Femur (tissue), 1 donor: Measurements from ENCODE around the gene CASP7.
"Not testable (repeated sequence)": the region's sequence is repeated elsewhere in the genome, so short reads cannot be mapped to it uniquely, and the experiment has no call there.

Experiments used
- DNase-seq: peaks from one replicate; pipeline ENCODE4 v3.0.0-alpha.2; 2017

CASP7 gene

GRCh38 chr10:113679463-113680189 lies at the start of gene CASP7:
TSS of gene CASP7 (plus strand) at chr10:113679912. CDS start at chr10:113697494, 17,582 bp downstream.
- DNase-seq: peak; percentile 82

- DNase-seq: no peak
These were observed 48.7 kb upstream of the CASP7 start for GRCh38 chr10:113630929-113631533.

DNA sequence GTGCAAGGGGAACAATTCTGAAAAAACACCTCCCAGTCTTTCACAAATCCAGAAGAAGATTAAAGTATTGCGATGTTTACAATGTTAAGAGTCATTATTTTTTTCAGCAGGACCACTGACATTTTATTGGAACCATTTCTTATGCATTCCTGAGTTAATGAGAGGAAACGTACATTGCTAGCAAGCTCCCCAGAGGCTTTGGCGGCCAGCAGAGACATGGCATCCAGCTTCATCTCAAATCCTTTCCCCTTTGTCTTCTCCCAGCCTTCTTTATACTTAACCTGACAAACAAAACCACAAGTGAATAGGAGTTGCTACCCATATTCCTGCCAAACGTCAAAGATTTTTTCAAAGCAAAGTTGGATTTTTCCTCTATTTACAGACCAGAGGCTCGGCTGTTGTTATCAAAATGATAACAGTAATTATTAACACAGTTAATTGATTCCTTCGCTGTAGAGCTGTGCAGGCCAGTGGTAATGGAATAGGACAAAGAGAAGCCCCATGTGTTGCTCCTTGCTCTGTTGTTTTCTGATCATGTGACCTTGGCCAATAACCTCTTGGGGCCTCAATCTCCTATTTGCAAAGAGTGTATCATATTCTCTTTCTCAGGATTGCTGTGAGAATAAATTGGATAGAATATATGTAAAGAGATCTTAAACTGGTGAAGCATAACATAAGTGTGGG lies 47.9 kb upstream of the CASP7 start:
- DNase-seq: no peak

GRCh38 chr10:113639966-113640365 lies 39.7 kb upstream of the CASP7 start:
- DNase-seq: no peak

GRCh38 chr10:113641702-113642101 lies 38.0 kb upstream of the CASP7 start:
- no peak for DNase-seq

- DNase-seq: no peak
These were observed 36.5 kb upstream of the CASP7 start for GRCh38 chr10:113643183-113643582.

DNA sequence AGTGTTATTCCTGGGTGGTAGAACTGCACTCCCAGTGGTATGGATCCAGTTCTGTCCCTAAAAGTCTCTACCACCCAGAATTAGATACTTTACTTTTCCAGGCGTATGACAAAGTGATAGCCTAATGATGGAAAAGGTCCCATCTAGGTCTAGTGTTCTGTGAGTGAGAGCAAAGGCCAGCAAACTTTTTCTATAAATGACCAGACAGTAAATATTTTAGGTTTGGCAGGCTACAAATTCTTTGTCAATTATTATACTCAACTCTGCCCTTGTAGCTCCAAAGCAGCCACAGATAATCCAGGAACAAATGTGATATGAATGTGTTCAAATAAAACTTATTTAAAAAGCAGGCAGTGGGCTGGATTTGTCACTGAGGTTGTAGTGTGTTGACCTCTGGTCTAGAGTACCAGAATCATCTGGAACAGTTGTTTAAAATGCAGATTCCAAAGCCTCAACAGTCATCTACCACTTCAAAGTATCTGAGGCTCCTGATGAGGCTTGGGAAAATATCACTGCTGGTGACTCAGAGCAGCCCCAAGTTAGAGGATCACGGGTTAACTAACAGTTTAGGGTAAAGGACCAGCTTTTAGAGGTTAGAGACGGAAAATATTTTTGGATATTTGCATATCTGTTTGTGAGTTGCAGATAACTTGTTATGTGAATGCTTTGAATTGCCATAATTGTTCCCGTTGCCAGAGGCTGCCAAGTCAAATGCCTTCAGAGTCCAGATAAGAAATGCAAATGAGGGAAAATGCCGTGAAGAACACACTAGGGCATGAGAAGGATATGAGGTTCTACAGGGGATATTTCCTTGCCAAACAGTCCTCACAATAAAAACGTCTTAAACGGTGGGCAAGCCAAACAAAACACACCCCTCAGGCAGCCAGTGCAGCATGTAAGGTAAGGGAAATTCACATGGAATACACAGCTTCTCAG lies 35.3 kb upstream of the CASP7 start:
- no peak for DNase-seq

- no peak for DNase-seq
These were observed 33.1 kb upstream of the CASP7 start for GRCh38 chr10:113646336-113647201.

- DNase-seq: no peak
These were observed 31.9 kb upstream of the CASP7 start for GRCh38 chr10:113647812-113648211.

GRCh38 chr10:113648478-113648877 lies 31.2 kb upstream of the CASP7 start:
- DNase-seq: no peak

- no peak for DNase-seq
These were observed 29.5 kb upstream of the CASP7 start for GRCh38 chr10:113650172-113650571.

- no peak for DNase-seq
These were observed 28.7 kb upstream of the CASP7 start for GRCh38 chr10:113651021-113651420.

DNA sequence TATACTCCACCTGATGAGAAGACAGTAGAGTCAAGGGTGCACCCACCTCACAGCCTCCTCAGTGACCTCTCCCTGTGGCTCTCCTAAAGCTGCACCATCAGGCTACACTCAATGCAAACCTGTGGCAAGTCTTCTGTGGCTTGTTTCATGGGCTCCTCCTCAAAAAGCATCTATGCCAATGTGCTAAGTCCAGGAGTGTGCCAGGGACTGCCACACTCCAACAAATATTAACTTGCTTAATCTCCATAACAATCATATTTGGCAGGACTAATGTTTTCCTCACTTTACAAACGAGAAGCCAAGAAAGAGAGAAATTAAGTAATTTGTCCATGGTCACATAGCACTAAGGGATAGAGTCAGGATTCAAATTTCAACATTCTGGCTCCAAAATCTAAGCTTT lies 27.8 kb upstream of the CASP7 start:
- DNase-seq: no peak

DNA sequence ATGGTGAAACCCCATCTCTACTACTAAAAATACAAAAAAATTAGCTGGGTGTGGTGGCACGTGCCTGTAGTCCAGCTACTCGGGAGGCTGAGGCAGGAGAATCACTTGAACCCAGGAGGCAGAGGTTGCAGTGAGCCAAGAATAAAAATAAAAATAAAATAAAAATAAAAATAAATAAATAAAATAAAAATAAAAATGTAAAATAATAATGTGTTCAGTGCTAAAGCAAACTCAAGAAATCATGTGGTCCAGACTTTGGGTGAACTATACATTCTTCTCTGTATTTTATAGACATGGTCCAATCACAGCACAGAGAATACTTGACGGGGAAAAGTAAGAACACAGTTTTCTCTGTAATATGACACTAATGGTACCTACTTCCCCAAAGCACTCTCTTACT lies 27.3 kb upstream of the CASP7 start:
- DNase-seq: not testable (repeated sequence)

DNA sequence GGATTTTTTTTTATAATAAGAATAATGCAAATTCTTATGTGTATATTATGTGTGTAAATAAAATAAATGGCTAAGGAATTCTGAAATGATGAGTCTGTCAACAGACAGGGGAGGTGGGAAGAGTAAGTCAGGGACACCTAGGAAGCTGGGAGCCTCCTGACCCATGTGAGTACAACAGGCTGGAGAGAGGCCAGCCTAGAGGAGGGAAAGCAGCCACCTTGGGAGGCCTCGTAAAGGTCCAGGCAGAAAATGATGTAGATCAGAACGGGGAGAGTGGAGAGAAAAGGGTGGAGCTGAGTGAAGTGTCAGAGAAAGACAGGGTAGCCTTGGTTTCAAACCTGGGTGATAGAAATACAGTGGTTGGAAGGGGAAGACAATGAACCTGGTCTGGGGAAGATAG lies 22.8 kb upstream of the CASP7 start:
- DNase-seq: no peak

- DNase-seq: no peak
These were observed 22.2 kb upstream of the CASP7 start for GRCh38 chr10:113657544-113657943.

DNA sequence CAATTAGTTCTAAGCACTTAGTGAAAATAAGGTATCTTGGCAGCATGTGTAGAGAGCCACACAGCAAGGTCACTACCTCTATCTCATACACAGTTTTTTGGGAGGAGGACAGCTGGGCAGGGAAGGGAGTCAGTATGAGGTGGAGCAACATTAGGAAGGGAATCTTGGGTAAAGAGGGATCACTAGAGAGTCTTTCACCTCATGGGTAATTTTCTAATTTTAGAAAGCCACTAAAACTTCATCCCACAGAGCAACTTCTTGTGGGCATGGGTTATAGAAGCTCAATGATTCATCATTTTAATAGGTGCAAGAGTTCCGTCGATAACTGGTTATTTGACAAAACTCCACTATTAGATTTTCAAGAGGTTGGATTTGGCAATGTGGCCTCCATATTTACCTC lies 18.4 kb upstream of the CASP7 start:
- no peak for DNase-seq

DNA sequence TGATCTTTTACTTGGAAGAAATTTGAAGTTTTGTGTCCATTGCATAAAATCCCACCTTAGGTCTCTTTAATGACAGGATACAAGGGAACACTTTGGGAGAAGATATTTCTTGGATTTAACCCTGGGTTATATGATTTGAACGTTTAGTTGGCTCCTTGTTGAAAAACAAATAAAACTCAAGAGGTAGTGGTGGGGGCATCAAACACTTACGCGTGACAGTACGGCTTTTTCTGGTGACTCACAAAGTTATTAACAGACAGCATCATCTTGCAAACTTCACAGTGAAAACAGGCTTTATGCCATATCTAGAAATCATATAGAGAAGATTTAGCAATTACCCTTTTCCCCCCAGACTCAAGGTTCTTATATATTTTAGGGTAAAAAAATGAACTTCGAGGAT lies 16.6 kb upstream of the CASP7 start:
- DNase-seq: no peak

DNA sequence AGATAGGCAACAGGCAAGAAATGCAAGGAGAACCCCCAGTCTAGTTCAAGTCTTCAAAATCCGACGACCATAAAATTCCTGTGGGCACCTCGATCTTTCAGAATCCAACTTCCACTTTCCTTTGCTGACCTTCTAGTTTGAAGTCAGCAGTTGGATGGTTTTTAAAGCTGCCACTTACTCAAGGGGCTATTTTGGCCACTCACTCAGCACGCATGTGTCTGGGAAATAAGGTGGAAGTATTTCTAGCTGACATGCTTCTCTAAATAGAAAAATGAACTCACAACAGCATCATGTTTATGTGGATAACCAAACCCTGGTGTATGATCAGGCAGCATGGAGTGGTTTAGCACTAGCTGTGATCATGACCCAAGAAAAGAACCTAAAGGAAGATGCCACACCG lies 15.8 kb upstream of the CASP7 start, which contains the start of gene NRAP:
TSS of gene NRAP (minus strand) at position 134 of the 400 bp plus-strand sequence. CDS start 159 bp downstream, outside the sequence.
- no peak for DNase-seq

DNA sequence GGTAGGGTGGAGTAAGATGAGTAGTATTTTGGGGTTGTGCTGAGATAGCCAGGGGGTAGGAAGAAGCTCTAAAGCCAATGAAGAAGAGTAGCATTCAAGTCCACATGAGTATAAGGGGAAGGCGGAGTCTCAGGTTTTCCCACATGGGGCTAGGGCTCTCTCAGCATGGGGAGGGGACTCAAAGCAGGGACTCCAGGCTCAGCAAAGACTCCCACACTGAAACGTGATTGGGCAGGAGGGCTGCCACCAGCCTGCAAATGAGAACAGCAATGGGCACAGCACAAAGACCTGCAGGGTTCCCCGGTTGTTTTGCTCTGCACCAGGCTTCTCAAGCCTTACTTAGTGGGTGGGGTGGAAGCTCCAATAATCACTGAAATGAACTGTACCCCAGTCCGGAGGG lies 14.4 kb upstream of the CASP7 start:
- DNase-seq: no peak

GRCh38 chr10:113665806-113666354 lies 13.8 kb upstream of the CASP7 start:
- DNase-seq: no peak
